ENCODE measurements around the gene EMILIN2.
A peak's percentile ranks its signal among the peaks of the same experiment; 100 is the strongest.
"Not testable (repeated sequence)": the region's sequence is repeated elsewhere in the genome, so short reads cannot be mapped to it uniquely, and the experiment has no call there.

Gene EMILIN2

DNA sequence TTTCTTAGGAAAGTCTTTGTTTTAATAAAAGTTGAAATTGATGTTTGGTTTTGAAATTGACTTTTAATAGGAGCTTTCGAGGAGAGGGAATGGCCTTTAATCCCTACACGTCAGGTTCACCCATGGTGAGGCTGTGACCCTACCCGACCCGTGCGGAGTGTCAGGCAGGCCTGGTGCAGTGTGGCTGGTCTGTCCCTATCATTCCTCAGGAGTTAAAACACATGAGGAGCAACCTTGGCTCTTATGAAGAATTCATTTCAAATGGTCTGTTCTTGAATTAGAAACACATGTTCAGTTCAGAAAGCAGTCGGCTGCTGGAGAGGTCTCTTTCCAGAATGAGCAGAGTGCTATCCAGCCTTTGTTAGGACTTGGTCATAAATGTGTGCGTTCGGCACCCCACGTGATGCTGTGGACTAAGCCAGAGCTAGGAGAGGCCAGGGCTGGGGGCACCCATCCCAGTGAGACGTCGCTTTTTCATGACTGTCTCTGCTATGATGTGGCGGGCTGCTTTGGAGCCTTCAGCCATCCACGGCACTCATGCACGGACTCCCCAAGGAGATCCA, 54.7 kb downstream of the EMILIN2 start:
- no peak for DNase-seq

DNA sequence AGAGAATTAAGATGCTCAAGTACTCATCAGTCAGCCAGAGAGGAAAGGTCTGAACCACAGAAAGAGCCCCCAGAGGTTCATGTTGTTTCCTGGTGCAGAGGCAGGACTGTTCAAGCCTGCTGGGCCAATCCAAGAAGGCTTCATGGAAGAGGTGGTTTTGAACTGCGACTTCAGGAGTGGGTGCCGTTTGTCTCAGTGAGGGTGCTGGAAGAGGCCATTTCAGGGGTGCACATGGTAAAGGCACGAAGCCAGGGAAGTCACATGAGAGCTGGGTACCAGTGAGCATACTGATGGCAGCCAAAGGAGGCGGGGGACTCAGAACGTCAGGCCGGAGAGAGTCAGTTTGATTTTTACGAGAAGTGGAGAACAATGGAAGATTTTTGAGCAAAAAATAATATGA, 55.5 kb downstream of the EMILIN2 start:
- no peak for DNase-seq

DNA sequence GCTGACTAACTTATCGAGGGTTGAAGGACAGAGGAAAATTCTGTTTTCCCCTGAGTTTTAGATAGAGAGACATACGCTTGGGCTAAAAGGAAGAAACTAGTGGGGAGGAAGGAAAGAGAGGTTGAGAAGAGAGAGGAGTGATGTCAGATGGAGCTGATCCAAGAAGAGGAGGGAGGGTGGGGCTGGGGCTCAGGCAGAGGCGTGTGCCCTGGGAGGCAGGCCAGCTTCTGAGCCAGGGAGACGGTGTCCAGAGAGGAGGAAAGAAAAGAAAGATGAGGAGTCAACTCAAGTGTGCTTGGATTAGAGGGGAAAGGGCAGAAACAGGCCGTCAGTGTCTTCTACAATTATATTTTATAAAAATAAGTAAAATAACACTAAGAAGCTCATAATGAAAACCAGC, 56.2 kb downstream of the EMILIN2 start:
- DNase-seq: peak in 1 of 2 experiments; percentile 22

DNA sequence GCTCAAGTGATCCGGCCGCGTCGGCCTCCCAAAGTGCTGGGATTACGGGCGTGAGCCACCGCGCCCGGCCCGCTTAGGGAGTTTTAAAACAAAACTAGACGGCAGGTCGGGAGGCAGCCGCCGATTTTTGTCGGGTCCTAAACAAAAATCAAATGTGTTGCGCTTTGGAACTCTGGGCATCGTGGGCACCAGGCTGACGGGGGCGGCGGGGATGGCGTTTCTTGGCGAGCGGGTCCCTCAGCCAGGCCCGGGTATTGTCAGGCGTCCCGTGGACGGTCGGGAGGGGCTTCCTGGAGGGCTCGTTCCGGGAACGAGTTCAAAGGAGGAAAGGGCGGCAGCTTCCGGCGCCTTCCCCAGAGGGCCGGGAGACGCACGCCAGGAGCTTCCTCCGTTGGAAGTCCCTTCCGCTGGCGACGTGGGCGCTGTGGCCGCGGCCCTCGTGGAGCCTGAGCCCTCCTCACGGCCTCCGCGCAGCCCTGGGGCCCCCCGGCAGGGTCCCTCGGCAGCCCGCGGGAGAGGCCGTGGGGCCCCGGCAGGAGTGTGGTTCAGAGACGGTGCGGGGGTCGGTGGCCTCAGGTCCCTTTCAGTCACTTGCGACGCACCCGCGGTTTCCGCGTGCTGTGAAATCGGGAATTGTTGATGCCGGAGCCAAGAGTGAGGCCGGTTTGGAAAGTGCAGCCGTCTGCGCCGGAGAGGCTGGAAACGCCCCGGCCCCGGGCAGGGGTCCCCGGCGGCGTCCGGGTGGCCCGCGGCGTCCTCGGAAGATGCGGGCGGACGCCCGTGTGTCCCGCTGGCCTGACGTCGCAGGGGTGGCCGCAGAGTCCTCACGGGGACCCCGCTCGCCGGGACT, 59.3 kb downstream of the EMILIN2 start:
- DNase-seq: no peak

DNA sequence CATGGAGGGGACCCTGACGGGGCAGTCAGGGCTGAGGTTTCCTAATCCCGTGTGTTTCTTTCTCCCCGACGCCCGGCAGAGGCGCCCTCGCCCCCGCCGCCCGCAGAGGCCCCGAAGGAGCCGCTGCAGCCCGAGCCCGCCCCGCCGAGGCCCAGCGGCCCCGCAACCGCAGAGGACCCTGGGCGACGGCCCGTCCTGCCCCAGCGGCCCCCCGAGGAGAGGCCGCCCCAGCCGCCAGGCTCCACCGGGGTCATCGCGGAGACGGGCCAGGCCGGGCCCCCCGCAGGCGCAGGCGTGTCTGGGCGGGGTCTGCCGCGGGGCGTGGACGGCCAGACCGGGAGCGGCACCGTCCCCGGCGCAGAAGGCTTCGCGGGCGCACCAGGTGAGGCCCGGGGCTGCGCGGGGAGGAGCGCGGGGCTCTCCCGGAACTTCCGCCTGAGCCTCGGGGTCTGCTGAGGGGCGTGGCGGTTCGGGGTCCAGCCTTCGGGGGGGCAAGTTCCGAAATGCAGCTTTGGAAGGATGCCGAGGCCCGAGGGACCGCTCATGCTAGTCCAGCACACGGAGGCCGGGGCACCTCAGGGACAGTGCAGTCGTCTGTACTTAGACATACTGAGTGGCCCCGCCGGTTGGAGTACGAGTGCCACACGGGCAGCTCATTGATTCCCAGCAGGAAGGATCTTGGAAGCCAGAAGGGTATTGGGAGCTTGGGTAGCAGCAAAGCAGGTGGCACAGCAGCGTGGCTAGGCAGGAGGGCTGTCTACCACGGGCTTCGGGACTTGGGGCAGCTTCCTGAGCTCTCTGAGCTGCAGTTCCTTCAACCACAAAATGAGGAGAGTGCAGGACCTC, 60.1 kb downstream of the EMILIN2 start:
- DNase-seq: no peak

DNA sequence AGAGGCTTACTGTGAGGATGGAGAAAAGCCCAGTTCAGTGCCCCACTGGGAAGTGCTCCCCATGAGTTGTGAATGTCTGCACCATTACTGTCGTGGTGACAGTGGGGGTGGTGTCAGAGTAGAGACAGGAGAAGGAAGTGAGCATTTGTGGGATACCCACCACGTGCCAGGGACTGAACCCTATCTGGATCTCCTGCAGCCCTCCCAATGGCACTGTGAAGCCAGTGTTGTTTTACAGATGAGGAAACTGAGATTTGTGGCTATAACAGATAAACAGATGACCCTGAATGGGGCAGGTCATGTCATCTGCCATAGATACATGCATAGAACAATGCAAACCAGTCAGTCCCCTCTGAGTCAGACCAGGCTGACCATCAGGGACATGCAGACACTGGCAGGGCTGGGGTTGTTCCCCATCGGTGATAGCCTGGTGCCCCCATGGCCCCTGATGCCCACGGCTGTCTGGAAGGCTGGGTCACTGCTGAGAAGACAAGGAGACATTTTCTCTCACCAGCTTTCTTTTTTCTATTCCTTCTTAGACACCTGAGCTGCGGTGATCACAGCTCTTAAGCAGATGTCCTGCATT, 60.8 kb downstream of the EMILIN2 start:
- DNase-seq: no peak

DNA sequence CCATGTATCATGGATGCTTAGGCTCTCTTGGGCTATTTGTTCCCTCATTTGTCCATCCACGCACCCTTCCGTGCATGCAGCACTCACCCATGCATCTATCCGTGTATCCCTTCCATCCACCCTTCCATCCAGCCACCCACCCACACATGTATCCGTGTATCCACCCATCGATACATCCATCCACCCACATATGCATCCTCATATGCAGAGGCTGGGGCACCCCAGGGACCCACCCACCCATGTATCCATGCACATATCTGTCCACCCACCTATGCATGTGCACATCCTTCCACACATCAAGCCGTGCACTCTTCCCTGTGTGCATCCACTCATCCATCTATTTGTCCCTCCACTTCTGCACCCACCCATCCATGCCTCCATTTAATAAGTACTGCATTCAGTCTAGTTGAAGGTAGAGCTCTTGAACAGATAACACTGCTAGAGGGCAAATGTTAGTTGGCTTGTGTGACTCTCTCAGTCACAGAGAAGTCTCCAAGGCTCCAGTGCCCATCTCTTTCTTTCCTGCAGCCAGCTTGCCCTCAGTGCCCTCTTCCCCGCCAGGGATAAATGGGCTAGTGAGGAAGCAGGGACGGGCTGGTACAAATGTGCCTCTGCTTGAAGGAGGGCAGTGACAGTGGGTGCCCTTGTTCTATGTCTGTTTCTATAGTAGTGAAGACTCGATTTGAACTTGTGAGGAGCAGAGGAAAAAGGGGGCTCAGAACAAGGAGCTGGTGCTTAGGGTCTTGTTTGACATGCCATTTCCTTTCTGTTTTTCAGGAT, 61.5 kb downstream of the EMILIN2 start:
- DNase-seq: no peak

DNA sequence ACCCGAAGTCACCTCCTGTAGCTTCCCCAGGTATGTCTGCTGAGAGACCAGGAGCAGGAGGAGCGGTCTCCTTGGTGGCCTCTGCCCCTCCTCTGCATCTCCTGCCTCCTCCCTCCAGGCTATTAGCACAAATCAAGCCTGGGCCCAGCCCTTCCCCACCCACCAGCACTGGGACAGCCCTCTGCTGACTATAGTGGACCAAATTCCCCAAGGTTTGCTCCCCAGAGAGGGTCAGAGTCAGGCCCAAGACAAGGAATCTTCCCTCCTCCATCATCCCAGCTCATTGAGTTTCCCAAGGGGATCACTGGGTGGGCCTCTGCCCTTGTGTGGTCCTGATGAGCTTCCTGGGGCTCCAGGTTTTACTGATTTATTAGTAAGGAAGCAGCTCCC, 62.1 kb downstream of the EMILIN2 start:
- no peak for DNase-seq

DNA sequence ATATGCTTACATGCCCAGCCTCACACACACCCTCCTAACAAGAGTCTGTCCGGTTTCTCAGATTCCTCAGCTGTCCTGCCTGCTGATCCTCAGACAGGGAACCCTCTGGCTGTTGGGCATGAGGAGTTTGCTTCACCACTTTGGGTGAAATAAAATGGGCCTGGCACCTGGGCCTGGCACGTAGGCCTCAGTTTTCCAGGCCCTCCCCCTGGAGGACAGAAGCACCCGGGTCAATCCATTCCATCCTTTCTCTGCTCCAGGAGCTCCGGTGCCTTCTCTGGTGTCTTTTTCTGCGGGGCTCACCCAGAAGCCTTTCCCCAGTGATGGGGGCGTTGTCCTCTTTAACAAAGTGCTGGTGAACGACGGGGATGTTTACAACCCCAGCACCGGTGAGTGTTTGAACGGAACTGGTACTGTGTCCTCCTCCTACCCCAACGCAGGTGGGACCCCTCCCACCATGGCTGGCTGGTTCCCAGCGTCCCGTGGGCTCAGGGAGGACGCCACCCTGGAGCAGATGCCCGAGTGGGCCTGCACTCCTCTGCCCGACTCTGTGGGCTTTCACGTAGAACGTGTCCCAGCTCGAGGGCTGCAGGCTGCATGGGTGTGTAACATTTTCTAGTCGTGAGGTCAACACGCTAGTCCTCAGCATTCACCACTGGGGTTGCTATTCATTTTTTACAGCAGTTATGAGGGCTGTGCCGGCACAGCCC, 62.8 kb downstream of the EMILIN2 start:
- no peak for DNase-seq

DNA sequence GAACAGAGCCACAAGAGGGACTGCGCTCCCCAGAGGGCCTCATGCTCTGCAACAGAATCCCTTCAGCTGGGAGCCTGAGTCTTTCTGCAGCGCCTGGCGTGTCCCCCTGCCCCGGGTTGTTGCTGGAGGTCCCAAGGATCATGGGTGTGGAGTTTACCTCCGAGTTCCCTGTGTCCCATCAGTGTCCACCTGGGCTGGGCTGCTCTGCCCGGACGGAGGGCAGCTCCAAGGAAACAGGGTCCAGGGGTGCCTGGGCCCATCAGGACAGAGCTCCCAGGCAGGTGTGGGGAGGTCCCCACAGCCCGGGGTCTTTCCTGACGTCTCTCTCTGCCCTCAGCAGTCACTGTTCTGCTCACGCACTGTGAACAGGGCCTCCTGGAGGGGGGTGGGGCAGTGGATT, 63.5 kb downstream of the EMILIN2 start:
- DNase-seq: no peak

DNA sequence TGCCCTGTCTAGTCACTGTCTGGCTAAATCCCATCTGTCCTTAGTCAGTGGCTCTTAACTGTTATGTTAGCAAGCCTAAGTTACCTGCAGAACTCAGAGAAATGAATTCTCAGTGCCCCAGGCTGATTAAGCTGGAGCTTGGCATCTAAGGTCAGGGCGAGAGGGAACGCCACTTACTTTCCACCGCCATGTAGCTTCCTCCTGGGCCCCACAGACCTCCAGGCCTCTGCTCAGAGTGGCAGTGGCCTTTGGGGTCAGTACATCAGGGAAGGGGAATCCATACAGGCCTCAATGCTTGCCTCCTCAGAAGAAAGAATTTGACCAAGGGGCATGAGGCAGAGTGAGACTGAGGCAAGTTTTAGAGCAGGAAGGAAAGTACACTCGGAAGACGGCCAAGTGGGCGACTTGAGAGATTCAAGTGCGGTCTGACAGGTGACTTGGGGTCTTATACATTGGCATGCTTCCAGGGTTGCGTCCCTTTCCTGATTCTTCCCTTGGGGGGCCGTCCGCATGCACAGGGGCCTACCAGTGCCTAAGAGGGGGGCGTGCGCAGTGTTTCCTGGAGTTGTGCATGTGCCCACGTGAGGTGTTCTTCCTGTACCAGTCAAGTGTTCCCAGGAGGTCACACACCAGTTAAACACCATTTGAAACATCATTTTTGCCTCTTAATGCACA, 64.1 kb downstream of the EMILIN2 start:
- DNase-seq: no peak

DNA sequence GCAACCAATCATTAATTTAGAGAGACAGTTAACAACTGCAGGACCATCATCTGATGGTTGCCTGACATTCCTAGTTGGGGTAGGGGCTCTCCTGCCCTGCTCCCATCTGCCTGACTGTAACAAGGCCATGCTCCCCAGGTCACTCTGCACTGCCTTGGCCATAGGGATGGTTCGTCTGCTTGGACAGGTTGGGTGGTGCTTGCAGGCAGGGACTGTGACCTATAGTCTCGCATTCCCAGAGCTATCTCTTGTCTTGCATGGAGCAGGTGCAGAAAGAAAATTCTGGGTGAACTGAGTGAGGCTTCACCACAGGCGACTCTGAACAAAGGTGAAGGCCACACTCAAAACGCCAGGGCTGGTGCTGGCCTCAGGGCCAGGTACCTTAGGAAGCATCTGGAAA, 64.7 kb downstream of the EMILIN2 start:
- no peak for DNase-seq

DNA sequence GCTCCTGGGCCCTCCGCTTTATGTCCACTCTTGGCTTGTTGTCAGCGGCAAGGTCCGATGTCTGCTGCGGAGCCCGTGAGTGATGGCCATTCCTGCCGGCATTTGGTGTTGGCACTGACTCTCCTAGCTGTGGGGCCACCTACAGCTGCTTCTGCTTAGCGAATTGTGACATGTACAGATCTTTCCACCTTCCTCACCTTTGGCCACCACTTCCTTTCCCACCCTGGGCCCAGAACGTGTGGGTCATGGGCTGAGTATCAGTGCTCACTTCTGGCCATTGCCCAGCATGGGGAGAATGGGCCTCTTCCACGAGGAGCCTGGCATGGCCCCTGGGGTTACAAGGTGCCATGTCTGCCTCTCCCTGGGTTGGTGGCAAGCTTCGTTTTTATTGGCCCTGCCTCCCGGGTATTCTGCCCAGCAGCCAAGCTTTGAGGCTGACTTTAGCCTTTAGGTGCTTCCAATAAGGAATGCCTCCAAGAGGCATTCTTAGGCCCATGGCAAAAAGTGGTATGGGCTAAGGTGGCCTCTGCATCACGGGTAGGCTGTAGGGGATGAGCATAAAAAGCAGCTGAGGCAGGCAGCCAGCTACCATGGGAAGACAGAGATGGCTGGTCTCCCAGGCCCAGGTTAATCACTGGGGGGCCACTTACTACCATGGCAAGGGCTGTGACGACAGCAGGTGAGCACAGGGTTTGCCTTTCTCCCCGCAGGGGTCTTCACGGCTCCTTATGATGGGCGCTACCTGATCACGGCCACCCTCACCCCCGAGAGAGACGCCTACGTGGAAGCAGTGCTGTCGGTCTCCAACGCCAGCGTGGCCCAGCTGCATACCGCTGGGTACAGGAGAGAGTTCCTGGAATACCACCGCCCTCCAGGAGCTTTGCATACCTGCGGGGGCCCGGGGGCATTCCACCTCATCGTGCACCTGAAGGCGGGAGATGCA, 65.8 kb downstream of the EMILIN2 start:
- DNase-seq: no peak

DNA sequence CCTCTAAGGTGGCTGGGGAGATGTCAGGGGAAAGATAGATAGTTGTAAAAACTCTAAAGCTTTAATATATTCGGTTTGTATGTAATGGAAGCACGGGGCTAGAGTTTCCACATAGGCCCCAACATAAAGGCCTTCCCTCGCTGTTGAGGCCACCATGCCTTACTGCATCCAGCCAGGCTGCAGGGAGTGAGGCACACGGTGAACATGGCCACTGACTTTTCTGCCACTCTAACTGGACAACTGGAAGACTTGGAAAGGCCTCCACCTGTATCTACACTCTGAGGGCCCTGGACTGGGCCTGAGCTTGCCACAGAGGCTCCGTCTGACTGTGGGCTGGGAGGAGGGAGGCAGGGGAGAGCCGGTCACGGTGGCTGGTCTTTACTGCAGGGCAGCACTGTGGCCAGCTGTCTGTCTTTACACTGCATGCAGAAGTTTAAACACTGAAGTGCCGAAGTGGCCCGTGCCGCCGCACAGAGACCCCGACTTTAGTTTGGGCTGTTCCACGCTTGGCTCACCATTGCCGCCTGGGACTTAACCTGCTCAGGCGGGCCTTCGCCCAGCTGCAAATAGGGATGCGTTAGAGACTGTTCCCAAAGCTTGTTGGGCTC, 66.7 kb downstream of the EMILIN2 start:
- DNase-seq: no peak

DNA sequence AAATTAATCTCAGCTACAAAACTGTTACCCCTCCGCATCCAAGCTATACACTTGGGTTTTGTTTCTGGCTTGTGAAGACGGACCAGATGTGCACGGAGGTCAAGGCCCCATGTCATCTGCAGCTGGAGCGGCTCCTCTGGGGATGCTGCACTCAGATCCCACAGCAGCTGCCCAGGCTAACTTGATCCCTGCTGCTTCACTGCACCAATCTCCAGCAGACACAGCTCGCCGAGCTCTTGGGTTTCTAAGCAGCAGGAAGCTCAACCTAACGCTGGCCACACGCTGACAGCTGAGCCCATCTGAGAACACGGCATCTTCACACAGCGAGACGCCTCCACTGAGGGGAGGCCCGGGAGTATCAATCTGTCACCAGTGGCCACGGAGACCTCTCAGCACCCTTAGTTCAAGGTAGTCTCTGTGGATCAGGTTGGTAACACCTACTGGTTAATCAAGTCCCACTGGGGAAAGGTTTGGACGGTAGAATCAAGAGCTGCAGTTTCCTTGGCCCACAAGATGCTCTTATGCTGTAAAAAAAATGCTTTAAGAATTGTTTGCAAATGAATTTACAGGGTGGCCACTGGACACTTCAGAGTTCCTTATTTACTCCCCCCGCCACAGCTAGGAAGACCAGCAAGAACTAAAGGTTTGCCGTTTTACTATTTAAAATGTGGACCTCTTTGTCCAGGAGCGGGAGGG, 67.5 kb downstream of the EMILIN2 start:
- DNase-seq: no peak

DNA sequence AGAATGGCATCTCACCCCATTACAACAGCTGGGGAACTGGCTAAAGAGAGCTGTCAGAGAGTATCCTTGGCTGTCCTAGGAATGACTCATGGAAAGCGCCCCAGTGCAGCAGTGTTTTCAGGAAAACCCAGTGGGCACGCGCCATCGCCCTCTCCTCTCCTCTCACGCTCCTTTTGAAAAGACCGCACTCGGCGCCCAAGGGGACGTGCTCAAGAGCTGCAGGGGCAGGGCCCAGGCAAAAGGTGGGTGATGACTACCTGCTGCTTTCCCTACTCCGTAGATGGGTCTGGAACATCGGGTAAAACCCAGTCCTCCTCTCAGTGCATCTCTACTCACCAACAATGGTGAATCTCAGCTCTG, 68.1 kb downstream of the EMILIN2 start:
- no peak for DNase-seq

DNA sequence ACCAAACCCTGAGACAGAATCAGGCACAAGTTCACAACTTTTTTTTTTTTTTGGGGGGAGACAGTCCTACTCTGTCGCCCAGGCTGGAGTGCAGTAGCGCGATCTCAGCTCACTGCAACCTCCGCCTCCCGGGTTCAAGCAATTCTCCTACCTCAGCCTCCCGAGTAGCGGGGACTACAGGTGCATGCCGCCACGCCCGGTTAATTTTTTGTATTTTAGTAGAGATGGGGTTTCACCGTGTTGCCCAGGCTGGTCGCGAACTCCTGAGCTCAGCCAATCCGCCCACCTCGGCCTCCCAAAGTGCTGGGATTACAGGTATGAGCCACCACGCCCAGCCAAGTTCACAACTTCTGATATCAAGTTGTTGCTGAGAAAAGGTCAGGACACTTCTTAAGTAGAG, 68.7 kb downstream of the EMILIN2 start:
- not testable (repeated sequence) for DNase-seq

DNA sequence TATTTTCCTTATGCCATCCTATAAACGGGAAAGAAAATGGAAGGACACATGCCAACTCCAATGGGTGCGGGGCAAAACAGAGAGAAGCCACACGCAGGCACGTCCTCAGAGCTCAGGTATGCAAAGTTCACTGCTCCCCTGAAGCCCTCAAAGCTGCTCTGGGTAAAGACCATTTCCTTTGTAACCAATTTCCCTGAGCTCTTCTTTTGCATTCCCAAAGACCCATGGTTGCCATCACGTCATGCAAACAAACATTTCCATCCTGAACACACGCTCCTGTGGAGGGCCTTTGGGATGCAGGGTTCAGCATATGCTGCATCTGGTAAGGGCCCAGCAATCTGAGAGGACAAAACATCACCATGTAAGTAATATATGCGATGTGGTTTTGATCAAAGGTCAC, 69.4 kb downstream of the EMILIN2 start:
- DNase-seq: no peak
